Neural progenitor cell (in vitro differentiated cells): ENCODE measurements around the gene COPS9. TPM values are rescaled to one million over a fixed set of nuclear protein-coding genes. Genes with fewer than 3 reads are reported as not detected.

Experiments
- DNase-seq: peaks from one replicate; pipeline ENCODE4 v3.0.0-alpha.2; 2016; ENCODE audit warnings: low spot score
- H2AFZ ChIP-seq: fragments of 200-600 bp; sonication (generic); replicated peaks from 2 replicates; pipeline ENCODE4 v1.6.1; 2016; ENCODE audit warnings: antibody characterized with exemption
- H3F3A ChIP-seq: fragments of 200-600 bp; sonication (generic); 2 replicates; pipeline ENCODE4 v1.6.1; 2016; ENCODE audit warnings: antibody characterized with exemption, low read depth
- H3K27ac ChIP-seq: fragments of 200-600 bp; sonication (generic); 2 replicates; pipeline ENCODE4 v1.5.1; 2016; ENCODE audit warnings: mild to moderate bottlenecking
- H3K27me3 ChIP-seq: fragments of 200-600 bp; sonication (generic); 2 replicates; pipeline ENCODE4 v1.6.1; 2016; ENCODE audit warnings: mild to moderate bottlenecking, moderate library complexity
- H3K36me3 ChIP-seq: fragments of 200-600 bp; sonication (generic); 2 replicates; pipeline ENCODE4 v1.5.1; 2016
- H3K4me1 ChIP-seq: fragments of 200-600 bp; sonication (generic); 2 replicates; pipeline ENCODE4 v1.6.1; 2016; ENCODE audit warnings: mixed run types
- H3K4me2 ChIP-seq: fragments of 200-600 bp; sonication (generic); 2 replicates; pipeline ENCODE4 v1.6.1; 2016
- H3K4me3 ChIP-seq: fragments of 200-600 bp; sonication (generic); 2 replicates; pipeline ENCODE4 v1.5.1; 2016
- H3K79me2 ChIP-seq: fragments of 200-600 bp; sonication (generic); 2 replicates; pipeline ENCODE4 v1.6.1; 2016; ENCODE audit warnings: low read depth
- H3K9ac ChIP-seq: fragments of 200-600 bp; sonication (generic); 2 replicates; pipeline ENCODE4 v1.6.1; 2016
- H3K9me3 ChIP-seq: fragments of 200-600 bp; sonication (generic); 2 replicates; pipeline ENCODE4 v1.5.1; 2016; ENCODE audit warnings: low read depth
- H4K20me1 ChIP-seq: fragments of 200-600 bp; sonication (generic); 2 replicates; pipeline ENCODE4 v1.6.1; 2016; ENCODE audit warnings: low read depth
- H3K27ac Mint-ChIP-seq: 3 replicates; pipeline ENCODE4 v1.8.0; 2021; ENCODE audit warnings: mixed read lengths
- H3K27me3 Mint-ChIP-seq: 2 replicates; pipeline ENCODE4 v1.8.0; 2022; ENCODE audit warnings: low read depth, mild to moderate bottlenecking, inconsistent platforms, moderate library complexity, mixed read lengths; ENCODE audit not compliant: insufficient read depth
- H3K36me3 Mint-ChIP-seq: 3 replicates; pipeline ENCODE4 v1.8.0; 2021; ENCODE audit warnings: mixed read lengths
- H3K4me1 Mint-ChIP-seq: 3 replicates; pipeline ENCODE4 v1.8.0; 2021; ENCODE audit warnings: mixed read lengths
- H3K4me3 Mint-ChIP-seq: 3 replicates; pipeline ENCODE4 v1.8.0; 2021; ENCODE audit warnings: mild to moderate bottlenecking, moderate library complexity, mixed read lengths
- H3K9me3 Mint-ChIP-seq: 3 replicates; pipeline ENCODE4 v1.8.0; 2020; ENCODE audit warnings: mixed read lengths
- EZH2 ChIP-seq: fragments of 200-600 bp; sonication (generic); IDR thresholded peaks from 2 replicates; pipeline ENCODE4 v1.6.1; 2017; ENCODE audit warnings: antibody characterized with exemption, mild to moderate bottlenecking, moderate library complexity
- EZH2phosphoT487 ChIP-seq: fragments of 200-600 bp; sonication (generic); IDR thresholded peaks from 2 replicates; pipeline ENCODE4 v1.6.1; 2017; ENCODE audit warnings: antibody characterized with exemption
- total RNA-seq: library from RNA; depleted of rRNA; stranded (reverse); fragments of >200 nt; gene quantifications from 2 replicates; pipeline ENCODE4 v1.2.3, GENCODE V29; 2015; ENCODE audit warnings: low replicate concordance
- TF ChIP-seq, protein P1 (sequence below): fragments of 200-600 bp; sonication (generic); IDR thresholded peaks from 2 replicates; pipeline ENCODE4 v1.5.1; 2017; ENCODE audit warnings: antibody characterized with exemption, mild to moderate bottlenecking

Gene COPS9
- total RNA-seq, 1 donor from 2014 or later: 83.9 TPM

DNA sequence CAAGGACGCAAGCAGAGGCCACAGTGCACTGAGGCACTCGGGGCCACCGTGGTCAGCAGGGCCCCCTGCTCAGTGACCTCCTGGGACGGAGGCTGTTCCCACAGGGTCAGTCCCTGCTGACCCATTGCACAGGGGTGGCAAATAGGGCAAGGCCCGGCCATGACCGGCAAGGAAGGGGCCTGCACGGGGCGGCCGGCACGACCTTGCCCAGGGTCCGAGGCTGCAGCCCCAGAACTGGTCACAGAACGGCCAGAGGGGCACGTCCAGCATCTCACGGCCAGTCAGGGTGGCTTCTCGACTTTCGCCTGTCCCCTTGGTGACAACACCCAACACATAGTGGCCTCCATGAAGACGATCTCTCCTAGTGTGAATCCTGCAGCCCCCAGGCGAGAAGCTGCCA, 31.9 kb upstream of the COPS9 start:
- DNase-seq: no peak
- Histone ChIP-seq H3K27me3 (no peaks in the 10 kb centered on the region), H3K9ac (no peak overlapping the region), H3K4me2 (no peak overlapping the region), H4K20me1 (no peaks in the 10 kb centered on the region), H3K9me3 (no peaks in the 10 kb centered on the region), H3F3A (peaks cover 15% of the 10 kb centered on the region), H3K4me1 (peaks cover 19% of the 10 kb centered on the region), H3K27ac (no peak overlapping the region), H2AFZ (no peak overlapping the region), H3K36me3 (no peaks in the 10 kb centered on the region), H3K79me2 (no peaks in the 10 kb centered on the region), H3K4me3 (no peak overlapping the region)
- peaks cover 19% of the 10 kb centered on the region for H3K4me1 Mint-ChIP-seq
- H3K36me3 Mint-ChIP-seq: no peaks in the 10 kb centered on the region
- peaks cover 2% of the 10 kb centered on the region for H3K9me3 Mint-ChIP-seq
- TF ChIP-seq EZH2phosphoT487 (no peak), EZH2 (no peak)
- TF ChIP-seq, protein P1, sequence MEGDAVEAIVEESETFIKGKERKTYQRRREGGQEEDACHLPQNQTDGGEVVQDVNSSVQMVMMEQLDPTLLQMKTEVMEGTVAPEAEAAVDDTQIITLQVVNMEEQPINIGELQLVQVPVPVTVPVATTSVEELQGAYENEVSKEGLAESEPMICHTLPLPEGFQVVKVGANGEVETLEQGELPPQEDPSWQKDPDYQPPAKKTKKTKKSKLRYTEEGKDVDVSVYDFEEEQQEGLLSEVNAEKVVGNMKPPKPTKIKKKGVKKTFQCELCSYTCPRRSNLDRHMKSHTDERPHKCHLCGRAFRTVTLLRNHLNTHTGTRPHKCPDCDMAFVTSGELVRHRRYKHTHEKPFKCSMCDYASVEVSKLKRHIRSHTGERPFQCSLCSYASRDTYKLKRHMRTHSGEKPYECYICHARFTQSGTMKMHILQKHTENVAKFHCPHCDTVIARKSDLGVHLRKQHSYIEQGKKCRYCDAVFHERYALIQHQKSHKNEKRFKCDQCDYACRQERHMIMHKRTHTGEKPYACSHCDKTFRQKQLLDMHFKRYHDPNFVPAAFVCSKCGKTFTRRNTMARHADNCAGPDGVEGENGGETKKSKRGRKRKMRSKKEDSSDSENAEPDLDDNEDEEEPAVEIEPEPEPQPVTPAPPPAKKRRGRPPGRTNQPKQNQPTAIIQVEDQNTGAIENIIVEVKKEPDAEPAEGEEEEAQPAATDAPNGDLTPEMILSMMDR: no peak
- H3K27me3 Mint-ChIP-seq: peaks cover 10% of the 10 kb centered on the region
- H3K4me3 Mint-ChIP-seq: no peak overlapping the region
- no peak overlapping the region for H3K27ac Mint-ChIP-seq

DNA sequence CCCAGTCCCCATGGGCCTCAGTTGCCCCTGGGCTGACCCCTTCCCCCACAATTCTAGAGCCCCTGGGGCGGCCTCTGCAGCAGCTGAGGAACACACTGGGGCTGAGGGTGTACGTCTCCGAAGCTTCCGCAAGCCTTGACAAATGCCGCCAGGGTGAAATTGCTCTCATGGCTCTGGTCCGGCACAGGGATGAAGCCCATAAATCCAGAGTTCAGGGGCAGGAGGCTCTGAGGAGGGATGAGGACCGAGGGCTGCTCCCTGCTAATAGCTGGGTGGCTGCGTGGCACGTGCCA, 31.4 kb upstream of the COPS9 start:
- Mint-ChIP-seq H3K36me3 (no peaks in the 10 kb centered on the region), H3K4me3 (no peak overlapping the region), H3K9me3 (peaks cover 2% of the 10 kb centered on the region), H3K27ac (no peak overlapping the region), H3K27me3 (peaks cover 10% of the 10 kb centered on the region), H3K4me1 (peaks cover 19% of the 10 kb centered on the region)
- Histone ChIP-seq H3K36me3 (no peaks in the 10 kb centered on the region), H3K4me2 (no peak overlapping the region), H4K20me1 (no peaks in the 10 kb centered on the region), H3K4me1 (peaks cover 19% of the 10 kb centered on the region), H3K27ac (no peak overlapping the region), H3K79me2 (no peaks in the 10 kb centered on the region), H3K9me3 (no peaks in the 10 kb centered on the region), H3K4me3 (no peak overlapping the region), H2AFZ (no peak overlapping the region), H3F3A (peaks cover 15% of the 10 kb centered on the region), H3K27me3 (no peaks in the 10 kb centered on the region), H3K9ac (no peak overlapping the region)
- TF ChIP-seq EZH2 (no peak), EZH2phosphoT487 (no peak)
- TF ChIP-seq, protein P1: no peak
- DNase-seq: no peak

DNA sequence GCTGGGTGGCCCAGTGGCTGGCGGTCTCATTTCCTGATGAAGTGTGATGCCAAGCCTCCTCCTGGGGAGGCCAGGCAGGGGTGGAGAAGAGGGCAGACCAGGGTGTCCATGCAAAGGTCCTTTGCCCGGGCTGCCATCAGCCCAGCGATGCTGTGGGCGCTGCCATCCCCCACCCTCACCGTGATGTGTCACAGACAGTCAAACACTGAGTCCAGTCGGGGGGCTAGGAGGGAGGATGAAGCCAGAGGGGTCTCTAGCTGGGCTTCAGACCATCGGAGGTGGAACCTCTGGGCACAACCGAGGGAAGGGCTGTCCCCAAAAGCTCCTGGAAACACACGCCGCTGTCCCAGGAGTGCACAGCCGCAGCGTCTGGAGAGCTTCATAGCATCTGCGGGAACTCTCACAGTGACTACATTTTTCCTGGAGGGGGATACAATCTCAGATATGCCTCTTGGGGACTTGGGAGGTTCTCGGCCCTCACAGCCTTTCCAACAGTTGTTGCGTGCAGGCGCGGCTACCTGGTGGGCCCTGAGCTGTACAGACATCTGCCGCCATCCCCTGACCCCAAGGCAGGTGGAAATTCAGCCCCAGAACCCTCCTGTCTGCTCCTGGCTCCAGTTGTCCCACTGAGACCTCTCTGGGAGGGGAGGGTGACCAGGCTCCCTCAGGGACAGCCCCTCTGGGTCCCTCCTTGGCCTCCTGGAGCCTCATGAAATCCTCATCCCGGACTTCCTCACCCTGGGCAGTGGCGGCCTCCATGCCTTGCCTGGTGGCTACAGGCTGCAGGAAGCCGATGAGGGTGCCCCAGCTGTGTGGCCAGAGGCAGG, 30.9 kb upstream of the COPS9 start:
- H3K27me3 Mint-ChIP-seq: peaks cover 11% of the 10 kb centered on the region
- no peak for TF ChIP-seq EZH2
- no peak for TF ChIP-seq EZH2phosphoT487
- TF ChIP-seq, protein P1: no peak

More for the DNA sequence above, 30.9 kb upstream of the COPS9 start:
- peaks cover 15% of the 10 kb centered on the region for H3F3A ChIP-seq
- H4K20me1 ChIP-seq: no peaks in the 10 kb centered on the region
- H3K79me2 ChIP-seq: no peaks in the 10 kb centered on the region
- no peak overlapping the region for H3K4me3 ChIP-seq
- Mint-ChIP-seq H3K36me3 (no peaks in the 10 kb centered on the region), H3K9me3 (peaks cover 2% of the 10 kb centered on the region), H3K4me1 (peaks cover 19% of the 10 kb centered on the region), H3K4me3 (no peak overlapping the region), H3K27ac (no peak overlapping the region)
- H3K27ac ChIP-seq: no peak overlapping the region
- no peak for DNase-seq
- no peaks in the 10 kb centered on the region for H3K36me3 ChIP-seq
- H3K4me1 ChIP-seq: peaks cover 19% of the 10 kb centered on the region
- no peak overlapping the region for H2AFZ ChIP-seq
- no peaks in the 10 kb centered on the region for H3K9me3 ChIP-seq
- H3K4me2 ChIP-seq: no peak overlapping the region
- H3K27me3 ChIP-seq: no peaks in the 10 kb centered on the region
- no peak overlapping the region for H3K9ac ChIP-seq
